Measurements from ENCODE around the gene AKAP13. TPM values are rescaled to one million over a fixed set of nuclear protein-coding genes. Genes with fewer than 3 reads are reported as not detected.
"Not testable (repeated sequence)": the region's sequence is repeated elsewhere in the genome, so short reads cannot be mapped to it uniquely, and the experiment has no call there.

Gene AKAP13
- total RNA-seq, 1 experiment from 2014 or later: 49.6 TPM

DNA sequence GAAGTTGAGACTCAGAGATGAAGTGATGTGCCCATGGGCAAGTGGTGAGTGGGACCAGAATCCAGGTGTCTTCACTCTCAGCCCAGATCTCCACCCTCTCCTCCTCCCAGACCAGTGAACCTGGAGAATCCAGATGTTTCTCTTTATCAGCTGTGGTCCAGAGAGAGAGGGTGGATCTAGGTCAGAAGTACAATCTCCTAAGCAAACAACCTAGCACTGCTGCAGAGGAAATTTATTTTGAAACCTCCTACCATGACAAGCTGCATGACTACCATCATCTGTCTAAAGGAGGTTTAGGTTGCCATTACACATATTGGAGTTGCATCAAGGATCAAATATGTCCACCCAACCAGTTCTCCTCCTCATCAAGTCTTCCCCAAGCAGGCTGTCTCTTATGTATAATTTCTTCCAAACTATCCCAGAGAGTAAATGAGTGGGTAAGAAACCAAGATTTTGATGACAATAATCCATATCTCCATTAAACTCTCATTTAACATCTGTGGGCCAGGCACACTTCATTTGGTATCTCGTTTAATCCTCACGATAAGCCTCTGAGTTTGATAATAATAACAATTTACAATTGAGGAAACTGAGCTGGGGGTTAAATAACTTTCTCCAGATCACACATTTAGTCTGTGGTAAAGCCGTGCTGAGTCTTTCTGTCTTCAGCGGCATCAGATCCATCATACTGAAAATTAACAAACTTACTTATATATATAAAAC lies 35.0 kb upstream of the AKAP13 start:
- CTCF ChIA-PET; BruUV-seq (replicated peaks); H3K27me3 ChIP-seq (replicated peaks; ENCODE audit: control insufficient read depth, insufficient read depth, low read length); intact Hi-C loops (cut with micrococcal nuclease; ENCODE audit: unreplicated experiment); H3K27me3 Mint-ChIP-seq (ENCODE audit: insufficient read depth, unreplicated experiment); H3K36me3 ChIP-seq (ENCODE audit: control insufficient read depth, insufficient read depth, low read length); H3K9me3 Mint-ChIP-seq (ENCODE audit: unreplicated experiment); H3K36me3 Mint-ChIP-seq (ENCODE audit: insufficient read depth, unreplicated experiment); H3K9me3 ChIP-seq; H3K4me3 ChIP-seq (ENCODE audit: low read depth, low read length); POLR2A ChIA-PET: not testable (repeated sequence)
- Mint-ChIP-seq H3K27ac (ENCODE audit: unreplicated experiment) (peak overlapping the region; percentile 49), H3K4me1 (ENCODE audit: low read depth, unreplicated experiment) (peaks cover 14% of the 10 kb centered on the region), H3K4me3 (ENCODE audit: unreplicated experiment) (peak overlapping the region; percentile 23)
- peak in 1 of 2 experiments; percentile 21 for DNase-seq
- peaks cover 32% of the 10 kb centered on the region for H3K4me1 ChIP-seq

DNA sequence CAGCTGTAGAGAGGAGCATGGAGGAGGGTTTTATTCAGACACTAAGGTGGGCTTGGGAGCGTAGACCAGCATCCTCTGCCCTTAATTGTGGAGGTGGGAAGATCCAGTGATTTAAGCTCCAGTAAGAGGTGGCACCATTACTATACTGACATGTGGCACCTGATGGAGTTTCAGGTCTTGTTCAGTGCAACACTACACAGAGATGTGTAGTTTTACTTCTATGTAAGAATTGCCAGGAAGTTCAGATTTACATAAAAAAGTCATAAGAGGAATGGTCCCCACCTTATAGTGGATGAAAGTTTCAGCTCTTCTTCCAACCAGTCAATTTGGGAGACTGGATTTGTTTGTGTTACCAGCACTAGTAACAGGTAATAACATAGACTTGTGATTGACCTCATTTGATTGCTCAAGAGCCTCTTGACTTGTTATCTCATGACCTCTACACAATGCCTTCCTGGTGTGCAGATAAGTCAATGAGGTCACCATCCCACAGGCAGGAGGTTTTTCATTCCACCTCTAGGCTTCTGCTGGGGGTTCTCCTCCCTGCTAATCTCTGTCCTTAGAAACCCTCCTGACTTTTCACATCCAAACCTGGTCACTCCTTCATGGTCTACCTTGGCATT lies 33.8 kb upstream of the AKAP13 start:
- H3K9me3 ChIP-seq; H3K4me3 ChIP-seq (ENCODE audit: low read depth, low read length); H3K27me3 ChIP-seq (replicated peaks; ENCODE audit: control insufficient read depth, insufficient read depth, low read length); H3K36me3 Mint-ChIP-seq (ENCODE audit: insufficient read depth, unreplicated experiment); intact Hi-C loops (cut with micrococcal nuclease; ENCODE audit: unreplicated experiment); H3K4me3 Mint-ChIP-seq (ENCODE audit: unreplicated experiment); BruUV-seq (replicated peaks); H3K9me3 Mint-ChIP-seq (ENCODE audit: unreplicated experiment); H3K36me3 ChIP-seq (ENCODE audit: control insufficient read depth, insufficient read depth, low read length); H3K27me3 Mint-ChIP-seq (ENCODE audit: insufficient read depth, unreplicated experiment): not testable (repeated sequence)
- Mint-ChIP-seq H3K4me1 (ENCODE audit: low read depth, unreplicated experiment) (peaks cover 14% of the 10 kb centered on the region), H3K27ac (ENCODE audit: unreplicated experiment) (peak overlapping the region; percentile 45)
- ChIA-PET CTCF (interaction anchor here (1.3 kb wide), 1 partner anchor 11 kb away, joined by 3 read pairs; no protein-coding TSS in a partner anchor), POLR2A (interaction anchor here (0.7 kb wide), 1 partner anchor 346 kb away, joined by 5 read pairs; no protein-coding TSS in a partner anchor)
- peak; percentile 56 to 72 for DNase-seq
- peaks cover 32% of the 10 kb centered on the region for H3K4me1 ChIP-seq

DNA sequence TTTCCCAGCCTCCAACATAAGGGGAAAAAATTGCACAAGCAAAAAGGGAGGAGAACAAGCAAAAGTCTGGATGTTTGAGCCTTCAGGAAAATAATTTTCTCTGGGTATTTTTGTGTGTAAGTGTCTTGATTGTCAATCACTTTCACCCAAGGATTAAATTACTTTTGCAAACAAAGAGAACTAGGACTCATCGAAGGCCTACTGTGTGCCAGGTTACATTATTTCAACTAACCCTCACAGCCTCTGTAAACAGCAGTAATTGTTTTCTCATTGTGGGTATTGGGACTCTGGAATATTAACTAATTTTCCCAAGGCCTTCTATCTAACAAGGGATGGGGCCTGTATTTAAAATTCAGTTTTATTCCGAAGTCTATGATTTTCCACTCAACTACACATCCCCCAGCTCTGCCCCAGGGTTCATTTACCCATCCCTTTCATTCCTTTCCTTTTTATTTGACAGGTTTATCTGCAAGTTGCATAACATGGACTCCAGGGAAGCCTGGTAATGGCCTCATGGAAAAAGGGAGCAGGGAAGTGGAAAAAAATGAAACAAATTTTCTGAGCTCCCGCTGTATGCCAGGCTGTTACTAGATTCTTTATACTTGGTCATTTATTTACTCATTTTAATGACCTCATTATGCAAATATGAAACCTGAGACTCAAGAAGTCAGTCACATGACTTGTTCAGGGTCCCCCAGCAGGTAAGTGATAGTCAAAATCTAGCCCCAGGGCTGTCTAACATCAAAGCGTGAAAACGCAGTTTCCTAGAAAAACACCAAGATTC lies 32.9 kb upstream of the AKAP13 start:
- H3K9me3 ChIP-seq; H3K9me3 Mint-ChIP-seq (ENCODE audit: unreplicated experiment); H3K4me3 ChIP-seq (ENCODE audit: low read depth, low read length); H3K36me3 Mint-ChIP-seq (ENCODE audit: insufficient read depth, unreplicated experiment); intact Hi-C loops (cut with micrococcal nuclease; ENCODE audit: unreplicated experiment); POLR2A ChIA-PET; H3K27me3 Mint-ChIP-seq (ENCODE audit: insufficient read depth, unreplicated experiment); H3K4me3 Mint-ChIP-seq (ENCODE audit: unreplicated experiment); BruUV-seq (replicated peaks); H3K36me3 ChIP-seq (ENCODE audit: control insufficient read depth, insufficient read depth, low read length); H3K27ac Mint-ChIP-seq (ENCODE audit: unreplicated experiment); H3K27me3 ChIP-seq (replicated peaks; ENCODE audit: control insufficient read depth, insufficient read depth, low read length): not testable (repeated sequence)
- CTCF ChIA-PET: interaction anchor here (1.3 kb wide), 1 partner anchor 12 kb away, joined by 3 read pairs; no protein-coding TSS in a partner anchor
- peaks cover 32% of the 10 kb centered on the region for H3K4me1 ChIP-seq
- peaks cover 14% of the 10 kb centered on the region for H3K4me1 Mint-ChIP-seq (ENCODE audit: low read depth, unreplicated experiment)
- DNase-seq: peak in 1 of 2 experiments; percentile 28

- H3K4me3 Mint-ChIP-seq (ENCODE audit: unreplicated experiment); intact Hi-C loops (cut with micrococcal nuclease; ENCODE audit: unreplicated experiment); H3K9me3 Mint-ChIP-seq (ENCODE audit: unreplicated experiment); H3K27me3 Mint-ChIP-seq (ENCODE audit: insufficient read depth, unreplicated experiment); H3K4me3 ChIP-seq (ENCODE audit: low read depth, low read length); H3K27ac Mint-ChIP-seq (ENCODE audit: unreplicated experiment); POLR2A ChIA-PET; DNase-seq; H3K27me3 ChIP-seq (replicated peaks; ENCODE audit: control insufficient read depth, insufficient read depth, low read length); H3K36me3 ChIP-seq (ENCODE audit: control insufficient read depth, insufficient read depth, low read length); H3K36me3 Mint-ChIP-seq (ENCODE audit: insufficient read depth, unreplicated experiment); BruUV-seq (replicated peaks); H3K9me3 ChIP-seq: not testable (repeated sequence)
- H3K4me1 Mint-ChIP-seq (ENCODE audit: low read depth, unreplicated experiment): peaks cover 14% of the 10 kb centered on the region
- H3K4me1 ChIP-seq: peaks cover 32% of the 10 kb centered on the region
- CTCF ChIA-PET: interaction anchor here (0.7 kb wide), 1 partner anchor 21 kb away, joined by 3 read pairs; no protein-coding TSS in a partner anchor
Observed at GRCh38 chr15:85348048-85348766, 32.2 kb upstream of the AKAP13 start.

GRCh38 chr15:85349062-85349461 lies 31.3 kb upstream of the AKAP13 start:
- H3K4me1 Mint-ChIP-seq (ENCODE audit: low read depth, unreplicated experiment): peaks cover 14% of the 10 kb centered on the region
- H3K36me3 Mint-ChIP-seq (ENCODE audit: insufficient read depth, unreplicated experiment); H3K27me3 Mint-ChIP-seq (ENCODE audit: insufficient read depth, unreplicated experiment); POLR2A ChIA-PET; H3K36me3 ChIP-seq (ENCODE audit: control insufficient read depth, insufficient read depth, low read length); DNase-seq; intact Hi-C loops (cut with micrococcal nuclease; ENCODE audit: unreplicated experiment); BruUV-seq (replicated peaks); H3K4me3 Mint-ChIP-seq (ENCODE audit: unreplicated experiment); H3K4me3 ChIP-seq (ENCODE audit: low read depth, low read length); H3K9me3 ChIP-seq; H3K27me3 ChIP-seq (replicated peaks; ENCODE audit: control insufficient read depth, insufficient read depth, low read length); H3K9me3 Mint-ChIP-seq (ENCODE audit: unreplicated experiment); H3K27ac Mint-ChIP-seq (ENCODE audit: unreplicated experiment): not testable (repeated sequence)
- peaks cover 27% of the 10 kb centered on the region for H3K4me1 ChIP-seq
- CTCF ChIA-PET: interaction anchor here (0.7 kb wide), 1 partner anchor 21 kb away, joined by 3 read pairs; no protein-coding TSS in a partner anchor
